DOHH2 (cell line): ENCODE results near the gene FRMPD1.
"Not testable (repeated sequence)": the region's sequence is repeated elsewhere in the genome, so short reads cannot be mapped to it uniquely, and the experiment has no call there.

ENCODE experiments used
- H3F3A ChIP-seq: fragments of 200-600 bp; sonication (generic), shearing (Covaris generic); 2 replicates; pipeline ENCODE4 v1.6.0; 2016; ENCODE audit warnings: antibody characterized with exemption, mild to moderate bottlenecking; ENCODE audit not compliant: control insufficient read depth, insufficient read depth
- H3K27ac ChIP-seq: fragments of 200-600 bp; sonication (generic); 2 replicates; pipeline ENCODE4 v1.5.1; 2014; ENCODE audit warnings: low read depth, mild to moderate bottlenecking, low read length, moderate library complexity
- H3K27me3 ChIP-seq: fragments of 200-600 bp; sonication (generic); 2 replicates; pipeline ENCODE4 v1.6.1; 2014; ENCODE audit warnings: mild to moderate bottlenecking, low read length, mixed read lengths; ENCODE audit not compliant: control insufficient read depth
- H3K36me3 ChIP-seq: fragments of 200-600 bp; sonication (generic); 2 replicates; pipeline ENCODE4 v1.6.1; 2014; ENCODE audit warnings: mild to moderate bottlenecking, low read length, moderate library complexity, mixed read lengths; ENCODE audit not compliant: control insufficient read depth
- H3K4me1 ChIP-seq: fragments of 200-600 bp; sonication (generic); 2 replicates; pipeline ENCODE4 v1.6.1; 2014; ENCODE audit warnings: mild to moderate bottlenecking, low read length, mixed read lengths; ENCODE audit not compliant: control insufficient read depth
- H3K4me2 ChIP-seq: fragments of 200-600 bp; sonication (generic); 2 replicates; pipeline ENCODE4 v1.6.0; 2014; ENCODE audit warnings: mild to moderate bottlenecking, low read length, moderate library complexity
- H3K4me3 ChIP-seq: fragments of 200-600 bp; sonication (generic); 2 replicates; pipeline ENCODE4 v1.5.1; 2014; ENCODE audit warnings: mild to moderate bottlenecking, low read length, mixed read lengths
- H3K79me2 ChIP-seq: fragments of 200-600 bp; sonication (generic); 2 replicates; pipeline ENCODE4 v1.6.1; 2014; ENCODE audit warnings: mild to moderate bottlenecking, low read length, mixed read lengths; ENCODE audit not compliant: control insufficient read depth
- H3K9me2 ChIP-seq: fragments of 200-600 bp; sonication (generic); replicated peaks from 2 replicates; pipeline ENCODE4 v1.6.1; 2014; ENCODE audit warnings: mild to moderate bottlenecking, low read length, mixed read lengths; ENCODE audit not compliant: control insufficient read depth
- H3K9me3 ChIP-seq: fragments of 200-600 bp; sonication (generic); 2 replicates; pipeline ENCODE4 v1.6.1; 2014; ENCODE audit warnings: antibody characterized with exemption, low read length, mixed read lengths; ENCODE audit not compliant: control insufficient read depth, insufficient read depth
- H4K20me1 ChIP-seq: fragments of 200-600 bp; sonication (generic); 2 replicates; pipeline ENCODE4 v1.6.0; 2014; ENCODE audit warnings: low read depth, mild to moderate bottlenecking, antibody characterized with exemption, low read length, moderate library complexity; ENCODE audit not compliant: control insufficient read depth, insufficient read depth
- CTCF ChIP-seq: fragments of 200-600 bp; sonication (generic); IDR thresholded peaks from one replicate; pipeline ENCODE4 v1.5.1; 2014; ENCODE audit warnings: antibody characterized with exemption, mild to moderate bottlenecking, low read depth, low read length; ENCODE audit not compliant: poor library complexity, severe bottlenecking
- EZH2phosphoT487 ChIP-seq: fragments of 200-600 bp; sonication (generic); IDR thresholded peaks from 2 replicates; pipeline ENCODE4 v1.6.1; 2017; ENCODE audit warnings: borderline replicate concordance, mild to moderate bottlenecking, antibody characterized with exemption, low read length, moderate library complexity, mixed read lengths

FRMPD1 gene

GRCh38 chr9:37650873-37651768 is at the start of gene FRMPD1:
Gene FRMPD1, plus strand, starts transcription at chr9:37650954. Its CDS starts 41,688 bp downstream, at chr9:37692642.
- no peaks in the 10 kb centered on the region for H3K9me3 ChIP-seq
- TF ChIP-seq EZH2phosphoT487 (peak; percentile 94; the same call in 1 of the 2 replicates), CTCF (no peak)
- no peaks in the 10 kb centered on the region for H4K20me1 ChIP-seq
- no peaks in the 10 kb centered on the region for H3F3A ChIP-seq
- H3K9me2 ChIP-seq, result no peaks in the 10 kb centered on the region
- no peak within 1 kb of the TSS for H3K27ac ChIP-seq
- H3K36me3 ChIP-seq, result no peaks in the 10 kb centered on the region
- peaks cover 72% of the 10 kb centered on the region for H3K27me3 ChIP-seq
- H3K4me3 ChIP-seq, result peak within 1 kb of the TSS; percentile 76
- no peaks in the 10 kb centered on the region for H3K79me2 ChIP-seq
- peak within 1 kb of the TSS; percentile 96 for H3K4me2 ChIP-seq
- peaks cover 8% of the 10 kb centered on the region for H3K4me1 ChIP-seq

- H4K20me1 ChIP-seq, H3K27ac ChIP-seq, H3K79me2 ChIP-seq, H3K4me2 ChIP-seq, H3K9me3 ChIP-seq, H3F3A ChIP-seq, H3K9me2 ChIP-seq, H3K4me1 ChIP-seq, H3K36me3 ChIP-seq, H3K4me3 ChIP-seq: not testable (repeated sequence)
- H3K27me3 ChIP-seq, result peaks cover 48% of the 10 kb centered on the region
Observed at GRCh38 chr9:37602061-37602460, 48.7 kb upstream of the FRMPD1 start.

- H3F3A ChIP-seq, result no peaks in the 10 kb centered on the region
- no peak overlapping the region for H3K4me3 ChIP-seq
- H3K36me3 ChIP-seq, result no peaks in the 10 kb centered on the region
- peaks cover 5% of the 10 kb centered on the region; the same call in 1 of the 2 replicates for H3K4me1 ChIP-seq
- H3K9me2 ChIP-seq, result no peaks in the 10 kb centered on the region
- H3K4me2 ChIP-seq, result no peak overlapping the region
- H4K20me1 ChIP-seq, result no peaks in the 10 kb centered on the region
- H3K9me3 ChIP-seq, result no peaks in the 10 kb centered on the region
- H3K27ac ChIP-seq, result no peak overlapping the region
- H3K27me3 ChIP-seq, result peaks cover 51% of the 10 kb centered on the region
- no peaks in the 10 kb centered on the region for H3K79me2 ChIP-seq
- no peak for TF ChIP-seq EZH2phosphoT487
- no peak for TF ChIP-seq CTCF
Observed at GRCh38 chr9:37602817-37603216, 47.9 kb upstream of the FRMPD1 start.

GRCh38 chr9:37604296-37604695 is 46.5 kb upstream of the FRMPD1 start:
- no peaks in the 10 kb centered on the region for H3K9me3 ChIP-seq
- TF ChIP-seq EZH2phosphoT487 (no peak), CTCF (no peak)
- H4K20me1 ChIP-seq, result no peaks in the 10 kb centered on the region
- H3K79me2 ChIP-seq, result no peaks in the 10 kb centered on the region
- H3F3A ChIP-seq, result no peaks in the 10 kb centered on the region
- H3K4me1 ChIP-seq, result peaks cover 6% of the 10 kb centered on the region; the same call in 1 of the 2 replicates
- H3K36me3 ChIP-seq, result no peaks in the 10 kb centered on the region
- H3K27me3 ChIP-seq, result peaks cover 54% of the 10 kb centered on the region
- no peaks in the 10 kb centered on the region for H3K9me2 ChIP-seq
- no peak overlapping the region for H3K4me2 ChIP-seq
- no peak overlapping the region for H3K4me3 ChIP-seq
- no peak overlapping the region for H3K27ac ChIP-seq
